ENCODE results near the gene WDFY3.

The WDFY3 gene

DNA sequence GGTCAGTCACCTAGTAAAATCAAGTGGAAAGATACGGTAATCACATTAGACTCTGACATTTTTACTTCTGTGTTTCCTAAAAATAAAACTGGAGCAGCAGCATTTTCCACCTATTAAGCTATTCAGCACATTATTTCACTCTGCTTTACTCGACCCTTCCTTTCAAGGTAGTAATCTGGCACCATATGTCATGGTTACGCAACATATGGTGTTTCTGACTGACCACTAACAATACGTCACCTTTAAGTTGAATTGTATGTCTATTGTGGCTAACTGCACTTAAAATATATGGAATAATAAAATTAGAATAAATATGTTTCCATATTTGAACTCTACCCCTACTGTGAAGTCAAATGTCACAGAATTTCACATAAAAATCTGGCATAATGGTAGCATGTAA lies 214.8 kb downstream of the WDFY3 start:
- DNase-seq (ENCODE audit: low read depth in 1 of 2, low spot score in 1 of 2): no peak
- no peak overlapping the region for H3K4me3 ChIP-seq (replicated peaks; ENCODE audit: insufficient read depth, low read length)
- no peaks in the 10 kb centered on the region for H3K27me3 ChIP-seq (ENCODE audit: insufficient read depth, poor library complexity, severe bottlenecking)
- TF ChIP-seq REST (IDR thresholded peaks at IDR 0.05; ENCODE audit: insufficient replicate concordance, low read depth) (no peak), SPI1 (IDR thresholded peaks at IDR 0.05; ENCODE audit: borderline replicate concordance, low read depth) (no peak), POLR2AphosphoS5 (IDR thresholded peaks at IDR 0.05; ENCODE audit: low read depth) (no peak), GABPA (IDR thresholded peaks at IDR 0.05; ENCODE audit: low read depth) (no peak)
- TF ChIP-seq, protein P1, sequence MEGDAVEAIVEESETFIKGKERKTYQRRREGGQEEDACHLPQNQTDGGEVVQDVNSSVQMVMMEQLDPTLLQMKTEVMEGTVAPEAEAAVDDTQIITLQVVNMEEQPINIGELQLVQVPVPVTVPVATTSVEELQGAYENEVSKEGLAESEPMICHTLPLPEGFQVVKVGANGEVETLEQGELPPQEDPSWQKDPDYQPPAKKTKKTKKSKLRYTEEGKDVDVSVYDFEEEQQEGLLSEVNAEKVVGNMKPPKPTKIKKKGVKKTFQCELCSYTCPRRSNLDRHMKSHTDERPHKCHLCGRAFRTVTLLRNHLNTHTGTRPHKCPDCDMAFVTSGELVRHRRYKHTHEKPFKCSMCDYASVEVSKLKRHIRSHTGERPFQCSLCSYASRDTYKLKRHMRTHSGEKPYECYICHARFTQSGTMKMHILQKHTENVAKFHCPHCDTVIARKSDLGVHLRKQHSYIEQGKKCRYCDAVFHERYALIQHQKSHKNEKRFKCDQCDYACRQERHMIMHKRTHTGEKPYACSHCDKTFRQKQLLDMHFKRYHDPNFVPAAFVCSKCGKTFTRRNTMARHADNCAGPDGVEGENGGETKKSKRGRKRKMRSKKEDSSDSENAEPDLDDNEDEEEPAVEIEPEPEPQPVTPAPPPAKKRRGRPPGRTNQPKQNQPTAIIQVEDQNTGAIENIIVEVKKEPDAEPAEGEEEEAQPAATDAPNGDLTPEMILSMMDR (IDR thresholded peaks at IDR 0.05; ENCODE audit: insufficient read depth, low read length): no peak
- no peak overlapping the region for H3K27ac ChIP-seq (replicated peaks)

DNA sequence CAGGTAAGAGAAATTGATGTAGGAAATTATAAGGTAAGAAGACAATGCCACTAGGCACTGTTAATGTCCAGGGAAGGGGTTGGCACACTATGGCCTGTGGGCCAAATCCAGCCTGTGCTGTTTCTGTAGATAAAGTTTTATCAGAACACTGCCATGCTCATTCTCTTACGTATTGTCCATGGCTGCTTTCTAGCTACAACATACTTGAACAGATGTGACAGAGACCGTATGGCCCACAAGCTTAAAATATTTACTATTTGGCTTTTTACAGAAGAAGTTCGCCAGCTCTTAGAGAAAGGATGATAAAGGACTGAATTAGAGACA lies 215.6 kb downstream of the WDFY3 start:
- DNase-seq (ENCODE audit: low read depth in 1 of 2, low spot score in 1 of 2): no peak
- H3K27ac ChIP-seq (replicated peaks): no peak overlapping the region
- TF ChIP-seq REST (IDR thresholded peaks at IDR 0.05; ENCODE audit: insufficient replicate concordance, low read depth): no peak
- TF ChIP-seq SPI1 (IDR thresholded peaks at IDR 0.05; ENCODE audit: borderline replicate concordance, low read depth): no peak
- TF ChIP-seq, protein P1 (IDR thresholded peaks at IDR 0.05; ENCODE audit: insufficient read depth, low read length): no peak
- no peak for TF ChIP-seq GABPA (IDR thresholded peaks at IDR 0.05; ENCODE audit: low read depth)
- no peak for TF ChIP-seq POLR2AphosphoS5 (IDR thresholded peaks at IDR 0.05; ENCODE audit: low read depth)
- no peaks in the 10 kb centered on the region for H3K27me3 ChIP-seq (ENCODE audit: insufficient read depth, poor library complexity, severe bottlenecking)
- no peak overlapping the region for H3K4me3 ChIP-seq (replicated peaks; ENCODE audit: insufficient read depth, low read length)

- Histone ChIP-seq H3K27ac (replicated peaks) (no peak overlapping the region), H3K4me3 (replicated peaks; ENCODE audit: insufficient read depth, low read length) (no peak overlapping the region), H3K27me3 (ENCODE audit: insufficient read depth, poor library complexity, severe bottlenecking) (no peaks in the 10 kb centered on the region)
- TF ChIP-seq GABPA (IDR thresholded peaks at IDR 0.05; ENCODE audit: low read depth): no peak
- TF ChIP-seq POLR2AphosphoS5 (IDR thresholded peaks at IDR 0.05; ENCODE audit: low read depth): no peak
- TF ChIP-seq REST (IDR thresholded peaks at IDR 0.05; ENCODE audit: insufficient replicate concordance, low read depth): no peak
- TF ChIP-seq, protein P1 (IDR thresholded peaks at IDR 0.05; ENCODE audit: insufficient read depth, low read length): peak; percentile 34
- peak; percentile 19; the same call in 1 of the 2 replicates for TF ChIP-seq SPI1 (IDR thresholded peaks at IDR 0.05; ENCODE audit: borderline replicate concordance, low read depth)
- DNase-seq (ENCODE audit: low read depth in 1 of 2, low spot score in 1 of 2): peak in 1 of 2 experiments; percentile 7
Measured at GRCh38 chr4:84750260-84750959, 216.1 kb downstream of the WDFY3 start.

Data from HL-60 (cell line).